K562 (cell line): ENCODE results near the gene CD101. TPM values are rescaled to one million over a fixed set of nuclear protein-coding genes. Genes with fewer than 3 reads are reported as not detected.

Experiments
- ATAC-seq: fragments of 200-7000 bp; cut with Tn5 transposase; 3 replicates; pipeline ENCODE4 v1.9.1; 2020; ENCODE audit warnings: moderate library complexity
- BruUV-seq: library from RNA; stranded (reverse); fragments of 400-500 nt; replicated peaks from 2 replicates; lab custom pipeline; 2021; lab: Mats Ljungman, UMichigan
- CTCF ChIA-PET: fragments of 300-600 bp; formaldehyde crosslinking; extraction: SDS; loops from one replicate; lab custom pipeline; 2021; ENCODE audit warnings: low intra/inter-chr PET ratio; lab: Yijun Ruan, JAX
- POLR2A ChIA-PET: fragments of 300-600, 350-650 bp; sonication (Branson Sonifier 250); formaldehyde crosslinking; extraction: SDS; loops from one replicate; lab custom pipeline; 2021; ENCODE audit warnings: antibody characterized with exemption, inconsistent platforms; lab: Yijun Ruan, JAX
- DNase-seq, 4 experiments: peaks; one replicate each; pipeline versions ENCODE4 v3.0.0 to v3.0.0-alpha.2; 2011 to 2018; ENCODE audit warnings: low spot score in 3 of 4, mixed read lengths in 3 of 4; ENCODE audit errors: extremely low read depth in 1 of 4
- FAIRE-seq: peaks from 2 replicates; lab custom pipeline; 2011; peaks lifted over from hg19 to GRCh38; lab: Jason Lieb, UNC
- H2AFZ ChIP-seq: 2 replicates; pipeline ENCODE4 v1.6.0; 2011; ENCODE audit warnings: low read depth, low read length, control low read depth, inconsistent platforms
- H3K27ac ChIP-seq: fragments of 200-600 bp; 3 replicates; pipeline ENCODE4 v1.8.0; 2011; ENCODE audit warnings: low read depth, mild to moderate bottlenecking, control low read depth, inconsistent platforms, low read length, moderate library complexity, mixed read lengths; ENCODE audit errors: extremely low read depth
- H3K27me3 ChIP-seq, 2 experiments: fragments of 300-600 bp in 1 of 2; 2 replicates in 1 of 2; 3 replicates in 1 of 2; pipeline versions ENCODE4 v1.6.0 to v1.8.0; 2011; ENCODE audit warnings: inconsistent platforms in 2 of 2, low read length in 2 of 2, mild to moderate bottlenecking in 1 of 2, mixed read lengths in 1 of 2, moderate library complexity in 1 of 2; ENCODE audit not compliant: control insufficient read depth in 2 of 2, insufficient read depth in 2 of 2
- H3K36me3 ChIP-seq: fragments of 300-600 bp; 3 replicates; pipeline ENCODE4 v1.8.0; 2011; ENCODE audit warnings: mild to moderate bottlenecking, low read length, inconsistent platforms; ENCODE audit not compliant: control insufficient read depth, insufficient read depth
- H3K4me1 ChIP-seq, 2 experiments: fragments of 200-600 bp in 1 of 2; replicated peaks in 1 of 2; 2 replicates in 1 of 2; 3 replicates in 1 of 2; pipeline versions ENCODE4 v1.5.1 to v1.8.0; 2011; ENCODE audit warnings: inconsistent platforms in 2 of 2, low read length in 2 of 2, mild to moderate bottlenecking in 1 of 2, mixed read lengths in 1 of 2, moderate library complexity in 1 of 2; ENCODE audit not compliant: control insufficient read depth in 2 of 2, insufficient read depth in 2 of 2
- H3K4me2 ChIP-seq: 2 replicates; pipeline ENCODE4 v1.6.1; 2011; ENCODE audit warnings: low read length, control low read depth, inconsistent platforms, mixed read lengths; ENCODE audit not compliant: insufficient read depth
- H3K4me3 ChIP-seq: fragments of 200-600 bp; sonication (generic), shearing (Covaris generic); 2 replicates; pipeline ENCODE4 v1.5.1; 2016; ENCODE audit warnings: control low read depth, inconsistent platforms
- H3K79me2 ChIP-seq: fragments of 200-600 bp; 3 replicates; pipeline ENCODE4 v1.8.0; 2011; ENCODE audit warnings: low read length, inconsistent platforms; ENCODE audit not compliant: control insufficient read depth, insufficient read depth
- H3K9ac ChIP-seq, 2 experiments: 2 replicates each; pipeline versions ENCODE4 v1.6.0 to v1.6.1; 2011; ENCODE audit warnings: low read depth in 2 of 2, low read length in 2 of 2, control low read depth in 1 of 2, inconsistent platforms in 1 of 2, mild to moderate bottlenecking in 1 of 2, mixed read lengths in 1 of 2; ENCODE audit not compliant: insufficient read depth in 1 of 2
- H3K9me1 ChIP-seq: one replicate; pipeline ENCODE4 v1.6.0; 2011; ENCODE audit warnings: inconsistent platforms, mild to moderate bottlenecking, low read length, moderate library complexity; ENCODE audit not compliant: control insufficient read depth, insufficient read depth
- H3K9me3 ChIP-seq: replicated peaks from 2 replicates; pipeline ENCODE4 v1.5.1; 2011; ENCODE audit warnings: low read depth, low read length, inconsistent platforms; ENCODE audit not compliant: control insufficient read depth, insufficient read depth
- H4K20me1 ChIP-seq: replicated peaks from 2 replicates; pipeline ENCODE4 v1.6.1; 2011; ENCODE audit warnings: low read length, inconsistent platforms, mixed read lengths; ENCODE audit not compliant: control insufficient read depth, insufficient read depth
- ARID1B ChIP-seq: fragments of 450-650 bp; IDR thresholded peaks from 2 replicates; pipeline ENCODE4 v1.6.1; 2016; ENCODE audit warnings: antibody characterized with exemption, mild to moderate bottlenecking, inconsistent platforms
- CBFA2T3 ChIP-seq: fragments of 450-650 bp; IDR thresholded peaks from 2 replicates; pipeline ENCODE4 v1.6.1; 2017
- CEBPG ChIP-seq, 3 experiments: fragments of 200-800 bp in 1 of 3; sonication (Bioruptor generic) in 1 of 3; sonication (generic) in 1 of 3; formaldehyde crosslinking in 1 of 3; IDR thresholded peaks in 2 of 3; conservative IDR thresholded peaks in 1 of 3; 2 replicates each; pipeline versions ENCODE4 v1.6.1 to v1.8.0; 2016 to 2022; ENCODE audit warnings: missing compliant biosample characterization in 2 of 3, missing genetic modification characterization in 2 of 3, mild to moderate bottlenecking in 1 of 3, missing genetic modification reagents in 1 of 3
- CTCF ChIP-seq, 3 experiments: IDR thresholded peaks in 2 of 3; conservative IDR thresholded peaks in 1 of 3; 2 replicates each; pipeline ENCODE4 v1.5.1; 2011 to 2012; ENCODE audit warnings: low read length in 3 of 3, mild to moderate bottlenecking in 3 of 3, control low read depth in 2 of 3, improper control_type of control experiment in 1 of 3, inconsistent platforms in 1 of 3, low read depth in 1 of 3, mixed read lengths in 1 of 3, moderate library complexity in 1 of 3; ENCODE audit not compliant: insufficient read depth in 2 of 3
- DACH1 ChIP-seq: fragments of 450-650 bp; IDR thresholded peaks from 2 replicates; pipeline ENCODE4 v1.6.1; 2018; ENCODE audit not compliant: partially characterized antibody
- ERF ChIP-seq: fragments of 450-650 bp; formaldehyde crosslinking; IDR thresholded peaks from 2 replicates; pipeline ENCODE4 v1.4.0; 2020; ENCODE audit warnings: mild to moderate bottlenecking, mixed read lengths
- MCM7 ChIP-seq, 2 experiments: fragments of 450-650 bp; IDR thresholded peaks; 2 replicates each; pipeline ENCODE4 v1.6.1; 2016 to 2018
- RCOR1 ChIP-seq, 2 experiments: IDR thresholded peaks; 2 replicates each; pipeline ENCODE4 v1.6.1; 2012; ENCODE audit warnings: low read depth in 2 of 2, low read length in 2 of 2, borderline replicate concordance in 1 of 2, improper control_type of control experiment in 1 of 2
- SMAD1 ChIP-seq: fragments of 150-350 bp; IDR thresholded peaks from 2 replicates; pipeline ENCODE4 v1.6.1; 2014; ENCODE audit warnings: low read length, low read depth; ENCODE audit not compliant: partially characterized antibody
- SMAD4 ChIP-seq: fragments of 250-450 bp; sonication (Bioruptor Pico); conservative IDR thresholded peaks from 2 replicates; pipeline ENCODE4 v1.8.0; 2021; ENCODE audit warnings: inconsistent platforms, mild to moderate bottlenecking, moderate library complexity
- TEAD2 ChIP-seq: fragments of 450-650 bp; IDR thresholded peaks from 2 replicates; pipeline ENCODE4 v1.6.1; 2016; ENCODE audit warnings: missing genetic modification characterization, control low read depth, missing compliant biosample characterization
- ZBTB1 ChIP-seq: sonication (generic); formaldehyde crosslinking; IDR thresholded peaks from 2 replicates; pipeline ENCODE4 v1.8.1; 2023; ENCODE audit warnings: missing genetic modification reagents, low read depth, mild to moderate bottlenecking, borderline replicate concordance
- ZC3H8 ChIP-seq: fragments of 450-650 bp; IDR thresholded peaks from 2 replicates; pipeline ENCODE4 v1.6.1; 2017
- ZNF134 ChIP-seq: fragments of 250-450 bp; sonication (Bioruptor Pico); conservative IDR thresholded peaks from 2 replicates; pipeline ENCODE4 v1.4.0; 2020
- ZNF165 ChIP-seq: fragments of 250-450 bp; sonication (Bioruptor Pico); IDR thresholded peaks from 2 replicates; pipeline ENCODE4 v1.4.0; 2020; ENCODE audit warnings: borderline replicate concordance
- ZNF584 ChIP-seq: fragments of 200-800 bp; sonication (Bioruptor generic); IDR thresholded peaks from 2 replicates; pipeline ENCODE4 v1.6.1; 2016; ENCODE audit warnings: low read depth, mild to moderate bottlenecking, missing genetic modification characterization, missing compliant biosample characterization
- WGBS: fragments of 100-300 bp; shearing (Covaris generic); methylation state at CpG from one replicate; pipeline ENCODE4 v1.1.6; 2016; ENCODE audit warnings: low coverage, mixed read lengths; ENCODE audit not compliant: insufficient coverage; ENCODE audit errors: missing lambda C conversion rate; 5-methylcytosine and 5-hydroxymethylcytosine counted together
- in situ Hi-C: fragments of 300-500 bp; cut with MboI; formaldehyde crosslinking; loops from 4 replicates; pipeline ENCODE4 v1.15.0; 2018; ENCODE audit warnings: inconsistent platforms, mixed read lengths
- intact Hi-C: fragments of 100-400 bp; cut with micrococcal nuclease; formaldehyde crosslinking; loops from 2 replicates; pipeline ENCODE4 v1.14.2; 2022
- polyA plus RNA-seq, 8 experiments: library from polyadenylated mRNA; depleted of rRNA in 4 of 8; stranded (reverse) in 5 of 8; unstranded in 3 of 8; fragments of >200 nt; fragmentation: Nextera tagmentation in 2 of 8; fragmentation: Illumina TruSeq in 1 of 8; extraction: Ambion mirVana in 2 of 8; extraction: Trizol in 1 of 8; gene quantifications; 2 replicates each; pipeline versions ENCODE4 v1.2.1 to v1.2.3, GENCODE V29; 2011 to 2014; ENCODE audit warnings: inconsistent platforms in 1 of 8, missing spikeins in 1 of 8
- total RNA-seq, 7 experiments: library from RNA; depleted of rRNA in 6 of 7; stranded (reverse); fragments of >200 nt in 6 of 7; fragmentation: Illumina TruSeq in 2 of 7; extraction: Trizol in 2 of 7; gene quantifications; 2 replicates each; pipeline versions ENCODE4 v1.2.1 to v1.2.3, GENCODE V29; 2011 to 2021; ENCODE audit warnings: low replicate concordance in 1 of 7

Gene CD101
- total and polyA plus RNA-seq, 9 of the 15 experiments (the other 6 are each of a cell fraction or from before 2014, with no cell fraction given) = 0.04 to 1.1 (median 0.20) TPM

GRCh38 chr1:117044217-117044616 lies 42.7 kb downstream of the CD101 start:
- CTCF ChIA-PET = no interaction called here
- FAIRE-seq = no peak

GRCh38 chr1:117045644-117046043 lies 44.1 kb downstream of the CD101 start:
- CTCF ChIA-PET = no interaction called here
- TF ChIP-seq ZNF584 (0 out of 2 replicates have a peak, but pooled peaks have one; percentile 43), CEBPG (CRISPR knock-in tag; IDR thresholded peaks at IDR 0.05) (peak; percentile 63), CEBPG (tag; conservative IDR thresholded peaks at IDR 0.05 in 1 of 2, IDR thresholded peaks at IDR 0.05 in 1 of 2) (peak in 1 of 2 experiments; percentile 73; a peak in 2 of 4 replicates), CTCF (IDR thresholded peaks at IDR 0.05 in 2 of 3, conservative IDR thresholded peaks at IDR 0.05 in 1 of 3; ENCODE audit: insufficient read depth in 2 of 3, low read depth in 1 of 3, low read length in 3 of 3) (no peak), ERF (no peak), ZNF165 (no peak), SMAD4 (CRISPR knock-in tag) (peak; percentile 88), DACH1 (no peak), ZNF134 (CRISPR knock-in tag) (0 out of 2 replicates have a peak, but pooled peaks have one; percentile 7), ZBTB1 (CRISPR knock-in tag) (no peak), ZC3H8 (no peak), SMAD1 (no peak), MCM7 (IDR thresholded peaks at IDR 0.05) (no peak)

More at GRCh38 chr1:117044217-117044616, 42.7 kb downstream of the CD101 start:
- Histone ChIP-seq H3K27me3 (no peaks in the 10 kb centered on the region), H3K4me2 (no peak overlapping the region), H3K36me3 (no peaks in the 10 kb centered on the region), H2AFZ (no peak overlapping the region), H3K9me1 (no peaks in the 10 kb centered on the region), H4K20me1 (no peaks in the 10 kb centered on the region), H3K9me3 (no peaks in the 10 kb centered on the region), H3K27ac (no peak overlapping the region), H3K4me1 (0 out of 5 replicates have a peak, but pooled peaks cover 0 to 3% of the 10 kb centered on the region in 2 experiments), H3K9ac (no peak overlapping the region), H3K79me2 (no peaks in the 10 kb centered on the region), H3K4me3 (no peak overlapping the region)
- BruUV-seq = no TSS peak
- in situ Hi-C loops (no loop called here), intact Hi-C loops (no loop called here)
- WGBS = 7% methylated on average over 1 of the region's 1 CpG
- POLR2A ChIA-PET = interaction anchor here (0.6 to 2.1 kb wide), 5 partner anchors 10 to 82 kb away, joined by 3 to 6 read pairs (median 4); partner anchors contain the start of gene TTF2
- TF ChIP-seq ARID1B (0 out of 2 replicates have a peak, but pooled peaks have one; percentile 25), RCOR1 (IDR thresholded peaks at IDR 0.05; ENCODE audit: borderline replicate concordance in 1 of 2, low read depth in 2 of 2, low read length in 2 of 2) (0 out of 4 replicates have a peak, but pooled peaks of 1 of the 2 experiments have one; percentile 18), TEAD2 (tag) (no peak), CBFA2T3 (peak; percentile 22; the same call in 1 of the 2 replicates)
- DNase-seq (peak in 1 of 4 experiments; percentile 13), ATAC-seq (peak; percentile 45; the same call in 2 of the 3 replicates)

More at GRCh38 chr1:117045644-117046043, 44.1 kb downstream of the CD101 start:
- Histone ChIP-seq H4K20me1 (no peaks in the 10 kb centered on the region), H3K9me3 (no peaks in the 10 kb centered on the region), H3K79me2 (no peaks in the 10 kb centered on the region), H3K4me3 (no peak overlapping the region), H3K27me3 (no peaks in the 10 kb centered on the region), H3K4me1 (0 out of 5 replicates have a peak, but pooled peaks cover 0 to 3% of the 10 kb centered on the region in 2 experiments), H3K27ac (no peak overlapping the region), H3K36me3 (no peaks in the 10 kb centered on the region), H3K9me1 (no peaks in the 10 kb centered on the region), H2AFZ (no peak overlapping the region), H3K9ac (no peak overlapping the region), H3K4me2 (no peak overlapping the region)
- FAIRE-seq (no peak), DNase-seq (peak in 1 of 4 experiments; percentile 12), ATAC-seq (peak; percentile 85)
- WGBS = 22% methylated on average over 2 of the region's 2 CpGs
- POLR2A ChIA-PET = interaction anchor here (0.7 to 2.1 kb wide), 3 partner anchors 14 to 303 kb away, joined by 3 to 6 read pairs (median 4); partner anchors contain the start of gene TTF2
- intact Hi-C loops (no loop called here), in situ Hi-C loops (no loop called here)
- BruUV-seq = no TSS peak
